ENCODE results near the gene SHMT2. TPM values are rescaled to one million over a fixed set of nuclear protein-coding genes. Genes with fewer than 3 reads are reported as not detected.

The SHMT2 gene
- total RNA-seq, 1 donor from 2014 or later = 26.8 TPM

GRCh38 chr12:57222286-57223190 lies 7.0 kb upstream of the SHMT2 start:
- intact Hi-C loops (cut with DNase I) = no loop called here
- ATAC-seq (ENCODE audit: poor library complexity) (no peak), DNase-seq (no peak)

- ATAC-seq (ENCODE audit: poor library complexity) = no peak
- DNase-seq = no peak
- intact Hi-C loops (cut with DNase I) = no loop called here
Observed at GRCh38 chr12:57223191-57224165, 6.0 kb upstream of the SHMT2 start.

DNA sequence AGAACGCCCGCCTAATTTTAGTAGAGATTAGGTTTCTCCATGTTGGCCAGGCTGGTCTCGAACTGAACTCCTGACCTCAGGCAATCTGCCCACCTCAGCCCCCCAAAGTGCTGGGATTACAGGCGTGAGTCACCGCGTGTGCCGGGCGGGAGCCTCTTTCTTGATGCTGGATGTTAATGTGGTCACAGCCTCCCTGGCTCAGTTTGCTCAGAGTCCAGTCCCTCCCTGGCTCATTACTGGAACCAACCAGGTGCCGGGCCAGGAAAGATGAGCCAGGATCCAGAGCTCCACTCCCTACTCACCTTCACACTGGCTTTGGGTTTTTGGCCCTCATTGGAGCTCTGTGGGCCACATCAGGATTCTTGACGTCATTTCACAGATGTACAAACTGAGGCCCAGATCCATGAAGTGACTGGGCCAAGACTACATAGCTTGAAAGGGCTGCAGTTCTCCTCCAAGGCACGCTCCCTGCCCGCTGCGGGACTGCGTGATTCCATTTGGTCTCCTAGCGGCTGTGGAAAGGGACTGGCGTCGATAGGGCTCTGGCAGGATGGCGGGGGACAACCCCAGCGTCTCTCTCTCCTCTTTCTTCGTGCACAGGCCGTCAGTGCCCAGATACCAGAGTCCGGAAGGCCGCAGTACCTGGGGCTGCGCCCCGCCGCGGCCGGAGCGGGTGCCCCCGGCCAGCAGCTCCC lies 5.1 kb upstream of the SHMT2 start:
- ATAC-seq (ENCODE audit: poor library complexity) (no peak), DNase-seq (no peak)

GRCh38 chr12:57224973-57225679 lies 4.4 kb upstream of the SHMT2 start:
- intact Hi-C loops (cut with DNase I) = no loop called here
- ATAC-seq (ENCODE audit: poor library complexity) = peak; percentile 50
- peak; percentile 74 for DNase-seq

More for the DNA sequence above, 5.1 kb upstream of the SHMT2 start:
- intact Hi-C loops (cut with DNase I) = no loop called here

DNA sequence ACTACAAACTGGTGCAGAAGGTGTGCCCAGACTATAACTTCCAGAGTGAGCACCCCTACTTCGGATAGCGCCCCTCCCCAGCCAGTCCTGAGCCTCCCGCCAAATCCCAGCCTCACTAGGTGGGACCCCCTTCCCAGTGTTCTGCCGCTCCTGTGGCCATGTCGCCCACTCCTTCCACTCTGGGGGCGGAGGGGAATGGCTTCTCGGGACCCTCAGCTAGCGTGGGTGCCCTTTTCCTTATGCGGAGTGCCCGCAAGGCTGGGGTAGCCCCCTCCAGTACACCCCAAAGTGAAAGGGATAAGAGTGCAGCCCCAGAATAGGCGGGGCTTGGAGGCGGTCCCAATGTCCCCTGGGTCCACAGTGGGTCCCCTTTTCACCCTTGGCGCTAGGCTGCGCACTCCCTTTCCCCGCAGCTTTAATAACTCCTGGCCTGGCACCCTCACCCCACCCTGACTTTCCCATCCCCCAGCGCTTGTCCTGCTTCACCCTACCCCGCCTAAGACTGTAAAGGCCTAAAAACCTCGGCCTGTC lies 3.8 kb upstream of the SHMT2 start:
- no peak for DNase-seq
- intact Hi-C loops (cut with DNase I) = no loop called here
- no peak for ATAC-seq (ENCODE audit: poor library complexity)

GRCh38 chr12:57226588-57227314 lies 2.8 kb upstream of the SHMT2 start:
- intact Hi-C loops (cut with DNase I) = no loop called here
- DNase-seq = no peak
- no peak for ATAC-seq (ENCODE audit: poor library complexity)

- ATAC-seq (ENCODE audit: poor library complexity) (no peak), DNase-seq (no peak)
- intact Hi-C loops (cut with DNase I) = no loop called here
Observed at GRCh38 chr12:57227315-57228115, 2.0 kb upstream of the SHMT2 start.

- no peak for DNase-seq
- ATAC-seq (ENCODE audit: poor library complexity) = no peak
- intact Hi-C loops (cut with DNase I) = no loop called here
Observed at GRCh38 chr12:57229046-57229633, 371 bp upstream of the SHMT2 start.

DNA sequence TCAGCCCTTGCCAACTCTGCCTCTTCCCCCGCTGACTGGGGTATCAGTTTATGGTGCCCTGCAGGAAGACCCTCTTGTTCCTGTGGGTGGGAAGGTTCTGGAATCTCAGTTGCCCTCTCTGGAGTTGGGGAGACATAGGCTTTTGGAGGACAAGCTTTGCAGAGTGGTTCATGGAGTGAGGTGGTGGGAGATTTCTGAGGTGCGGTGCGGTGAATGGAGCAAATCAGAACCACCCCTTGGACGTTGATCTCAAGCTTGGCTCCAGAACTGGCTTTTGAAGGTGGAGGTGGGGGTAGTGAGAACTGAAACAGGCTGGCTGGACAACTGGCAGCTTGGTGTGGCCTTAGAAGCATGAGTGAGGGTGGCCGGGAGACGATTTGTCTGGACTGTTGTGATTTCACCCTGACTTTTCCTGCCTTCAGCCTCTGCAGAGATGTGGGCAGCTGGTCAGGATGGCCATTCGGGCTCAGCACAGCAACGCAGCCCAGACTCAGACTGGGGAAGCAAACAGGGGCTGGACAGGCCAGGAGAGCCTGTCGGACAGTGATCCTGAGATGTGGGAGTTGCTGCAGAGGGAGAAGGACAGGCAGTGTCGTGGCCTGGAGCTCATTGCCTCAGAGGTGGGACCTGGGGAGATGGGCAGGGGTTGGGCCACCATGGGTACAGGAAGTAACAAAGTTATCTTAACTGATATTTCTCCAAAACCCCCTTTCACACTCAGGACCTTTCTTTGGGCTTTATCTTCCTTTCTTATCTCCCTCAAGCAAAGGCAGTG lies 1.1 kb downstream of the SHMT2 start:
- ATAC-seq (ENCODE audit: poor library complexity) (no peak), DNase-seq (no peak)
- intact Hi-C loops (cut with DNase I) = no loop called here

DNA sequence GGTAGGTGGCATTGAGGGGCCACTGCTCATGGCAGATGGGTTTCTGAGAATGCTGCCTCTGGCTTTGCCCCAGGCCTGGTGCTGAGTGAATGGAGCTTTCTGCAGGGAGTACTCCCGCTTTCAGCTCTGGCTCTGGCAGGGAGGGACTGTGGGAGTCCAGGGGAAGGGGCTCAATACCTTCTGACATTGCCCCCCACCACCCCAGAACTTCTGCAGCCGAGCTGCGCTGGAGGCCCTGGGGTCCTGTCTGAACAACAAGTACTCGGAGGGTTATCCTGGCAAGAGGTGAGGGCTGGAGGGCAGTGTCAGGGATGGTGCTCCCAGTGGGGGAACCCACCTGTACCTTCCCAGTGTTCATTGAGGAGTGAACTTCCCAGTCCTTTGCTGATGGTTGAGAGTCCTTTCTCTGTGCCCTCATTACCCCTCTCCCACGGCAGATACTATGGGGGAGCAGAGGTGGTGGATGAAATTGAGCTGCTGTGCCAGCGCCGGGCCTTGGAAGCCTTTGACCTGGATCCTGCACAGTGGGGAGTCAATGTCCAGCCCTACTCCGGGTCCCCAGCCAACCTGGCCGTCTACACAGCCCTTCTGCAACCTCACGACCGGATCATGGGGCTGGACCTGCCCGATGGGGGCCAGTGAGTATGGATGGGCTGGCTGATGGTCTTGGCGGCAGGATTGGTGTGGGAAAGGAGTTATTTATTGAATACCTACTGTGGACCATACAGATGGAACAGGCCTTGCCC lies 1.9 kb downstream of the SHMT2 start:
- DNase-seq (no peak), ATAC-seq (ENCODE audit: poor library complexity) (no peak)
- intact Hi-C loops (cut with DNase I) = no loop called here

DNA sequence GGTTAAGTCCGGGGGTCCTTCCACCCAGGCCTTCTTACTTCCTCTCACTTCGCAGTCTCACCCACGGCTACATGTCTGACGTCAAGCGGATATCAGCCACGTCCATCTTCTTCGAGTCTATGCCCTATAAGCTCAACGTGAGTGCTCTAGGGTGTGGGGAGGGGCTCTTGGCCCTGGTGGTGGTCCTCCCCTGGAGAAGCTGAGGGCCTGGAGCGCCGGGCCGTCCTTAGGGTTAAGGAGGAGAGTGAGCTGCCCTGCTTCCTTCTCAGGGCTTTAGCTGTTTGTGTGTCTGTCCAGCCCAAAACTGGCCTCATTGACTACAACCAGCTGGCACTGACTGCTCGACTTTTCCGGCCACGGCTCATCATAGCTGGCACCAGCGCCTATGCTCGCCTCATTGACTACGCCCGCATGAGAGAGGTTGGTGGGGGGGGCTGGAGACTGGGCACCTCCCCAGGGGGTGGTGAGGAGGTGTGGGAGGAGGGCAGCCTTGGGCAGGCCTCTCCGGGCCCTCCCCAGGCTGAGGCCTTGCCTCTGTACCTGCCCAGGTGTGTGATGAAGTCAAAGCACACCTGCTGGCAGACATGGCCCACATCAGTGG lies 2.7 kb downstream of the SHMT2 start:
- no peak for ATAC-seq (ENCODE audit: poor library complexity)
- DNase-seq = peak; percentile 38
- intact Hi-C loops (cut with DNase I) = no loop called here

DNA sequence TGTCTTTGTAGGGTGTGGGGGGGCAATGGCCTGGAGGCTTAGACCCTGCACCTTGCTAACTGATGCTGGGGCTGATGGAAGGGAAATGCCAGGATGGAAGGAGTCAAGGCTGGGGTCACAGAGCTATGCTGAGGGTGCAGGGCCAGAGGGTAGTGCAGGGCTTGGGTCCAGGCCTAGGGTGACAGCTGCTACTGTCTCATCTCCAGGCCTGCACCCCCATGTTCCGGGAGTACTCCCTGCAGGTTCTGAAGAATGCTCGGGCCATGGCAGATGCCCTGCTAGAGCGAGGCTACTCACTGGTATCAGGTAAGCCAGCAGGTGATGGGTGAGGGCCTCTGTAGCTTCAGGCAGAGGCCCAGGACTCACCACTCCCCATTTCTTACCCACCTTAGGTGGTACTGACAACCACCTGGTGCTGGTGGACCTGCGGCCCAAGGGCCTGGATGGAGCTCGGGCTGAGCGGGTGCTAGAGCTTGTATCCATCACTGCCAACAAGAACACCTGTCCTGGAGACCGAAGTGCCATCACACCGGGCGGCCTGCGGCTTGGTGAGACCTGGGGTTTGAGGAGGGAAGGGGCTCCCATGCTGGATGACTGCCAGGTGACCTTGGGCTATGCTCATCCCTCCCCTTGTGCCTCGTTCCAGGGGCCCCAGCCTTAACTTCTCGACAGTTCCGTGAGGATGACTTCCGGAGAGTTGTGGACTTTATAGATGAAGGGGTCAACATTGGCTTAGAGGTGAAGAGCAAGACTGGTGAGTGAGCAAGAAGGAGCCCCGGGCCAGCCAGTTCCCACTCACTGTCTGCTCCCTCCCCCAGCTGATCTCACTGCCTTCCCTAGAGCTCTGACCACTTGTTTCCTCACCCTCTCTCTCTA lies 4.1 kb downstream of the SHMT2 start:
- intact Hi-C loops (cut with DNase I) = no loop called here
- DNase-seq (peak; percentile 42), ATAC-seq (ENCODE audit: poor library complexity) (no peak)

- ATAC-seq (ENCODE audit: poor library complexity) (no peak), DNase-seq (no peak)
- intact Hi-C loops (cut with DNase I) = no loop called here
Observed at GRCh38 chr12:57234233-57234570, 4.7 kb downstream of the SHMT2 start.

- intact Hi-C loops (cut with DNase I) = no loop called here
- ATAC-seq (ENCODE audit: poor library complexity) (no peak), DNase-seq (no peak)
Observed at GRCh38 chr12:57234571-57235016, 5.1 kb downstream of the SHMT2 start.
